DMS 273 (cell line): Measurements from ENCODE around the gene COPS9.

Experiments used
- DNase-seq: peaks from one replicate; lab custom pipeline; 2025; ENCODE audit not compliant: unreplicated experiment; lab: John Stamatoyannopoulos, UW

The COPS9 gene

GRCh38 chr2:240166761-240167587, 30.9 kb upstream of the COPS9 start:
- DNase-seq = no peak

- no peak for DNase-seq
These were observed 30.1 kb upstream of the COPS9 start for GRCh38 chr2:240166191-240166590.

DNA sequence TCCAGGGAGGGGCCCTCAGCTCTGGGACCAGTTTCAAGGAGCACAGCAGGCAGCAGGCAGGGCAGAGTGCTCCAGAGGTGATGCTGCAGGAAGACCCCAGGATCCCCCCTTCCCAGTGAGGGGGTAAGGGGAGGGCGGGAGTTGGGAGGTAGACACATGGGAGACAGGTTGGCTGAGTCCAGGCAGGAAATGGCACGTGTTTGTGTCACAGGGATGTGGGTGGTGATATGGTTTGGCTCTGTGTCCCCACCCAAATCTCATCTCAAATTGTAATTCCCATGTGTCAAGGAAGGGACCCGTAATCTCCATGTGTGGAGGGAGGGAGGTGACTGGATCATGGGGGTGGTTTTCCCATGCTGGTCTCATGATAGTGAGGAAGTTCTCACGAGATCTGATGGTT, 29.6 kb upstream of the COPS9 start:
- DNase-seq = no peak

DNA sequence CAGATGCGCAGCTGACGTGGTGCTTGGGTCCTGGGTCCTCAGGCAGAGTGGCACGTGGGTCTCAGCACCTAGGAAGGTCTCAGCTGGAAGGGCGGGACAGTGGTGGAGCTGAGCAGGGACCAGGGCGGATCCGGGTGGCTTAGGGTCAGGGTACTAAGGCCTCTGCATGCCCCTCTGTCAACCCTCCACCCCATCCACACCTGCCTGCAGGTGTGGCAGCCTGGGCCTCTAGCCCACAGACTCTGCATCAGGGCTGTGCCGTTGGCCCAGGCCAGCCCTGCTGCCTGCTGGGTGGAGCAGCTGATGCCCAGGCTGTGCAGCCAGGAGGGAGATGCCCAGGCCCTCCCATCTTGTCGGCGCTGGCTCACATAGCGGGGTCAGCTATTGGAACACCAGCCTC, 28.9 kb upstream of the COPS9 start:
- DNase-seq = no peak

- DNase-seq = no peak
These were observed 28.5 kb upstream of the COPS9 start for GRCh38 chr2:240164586-240164985.

- no peak for DNase-seq
These were observed 27.9 kb upstream of the COPS9 start for GRCh38 chr2:240163844-240164574.

DNA sequence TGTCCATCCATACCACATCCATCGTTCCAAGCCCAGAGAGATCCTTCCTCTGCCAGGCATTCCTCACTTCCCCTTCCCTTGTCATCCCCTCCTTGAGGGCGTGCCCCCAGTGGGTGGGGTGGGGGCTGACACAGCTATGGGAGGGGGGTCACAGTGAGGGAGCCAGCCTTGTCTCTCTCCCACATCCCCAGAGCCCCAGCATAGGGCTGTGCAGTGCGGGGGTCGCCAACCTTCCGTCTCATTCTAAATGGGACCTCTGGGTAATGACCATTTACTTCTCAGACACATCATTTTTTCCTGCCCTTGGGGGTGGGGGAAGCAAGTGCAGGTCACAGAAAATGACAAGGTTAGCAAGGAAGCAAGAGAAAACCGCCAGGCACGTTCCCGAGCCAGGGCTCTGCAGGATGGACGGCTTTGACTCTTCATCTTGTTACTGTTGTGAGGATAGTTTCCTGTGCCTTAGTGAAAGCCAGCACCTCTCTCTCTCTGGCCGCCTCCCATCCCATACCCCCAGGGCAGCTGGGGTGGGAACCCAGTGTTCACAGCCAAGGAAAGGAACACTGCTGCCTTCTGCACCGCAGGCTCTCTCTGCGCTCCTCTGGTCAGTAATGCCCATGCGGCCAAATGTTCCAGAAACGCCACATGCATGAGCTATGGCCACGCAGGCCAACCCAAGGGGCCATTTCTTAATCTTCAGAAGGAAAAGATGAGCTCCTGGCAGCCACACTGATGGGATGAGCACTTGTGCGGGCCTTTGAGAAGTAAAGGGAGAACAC, 27.0 kb upstream of the COPS9 start:
- no peak for DNase-seq

DNA sequence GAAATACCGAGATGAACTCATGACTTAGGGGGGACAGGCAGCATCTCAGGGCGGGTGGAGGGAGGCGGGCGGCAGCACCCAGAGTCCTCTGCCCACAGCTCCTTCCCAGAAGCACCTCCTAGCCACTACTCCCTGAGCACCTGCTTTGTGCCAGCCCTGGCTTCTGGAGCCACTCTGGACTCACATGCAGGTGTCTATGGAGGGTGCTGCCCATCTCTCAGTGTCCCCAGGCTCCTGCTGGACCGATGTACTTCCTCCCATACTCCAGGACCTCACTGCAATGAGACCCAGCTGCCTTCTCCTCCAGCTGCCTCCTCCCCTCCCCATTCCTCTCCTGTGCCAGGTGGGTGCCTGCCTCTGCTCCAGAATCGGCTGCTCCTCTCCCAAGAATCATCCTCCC, 26.4 kb upstream of the COPS9 start:
- no peak for DNase-seq

DNA sequence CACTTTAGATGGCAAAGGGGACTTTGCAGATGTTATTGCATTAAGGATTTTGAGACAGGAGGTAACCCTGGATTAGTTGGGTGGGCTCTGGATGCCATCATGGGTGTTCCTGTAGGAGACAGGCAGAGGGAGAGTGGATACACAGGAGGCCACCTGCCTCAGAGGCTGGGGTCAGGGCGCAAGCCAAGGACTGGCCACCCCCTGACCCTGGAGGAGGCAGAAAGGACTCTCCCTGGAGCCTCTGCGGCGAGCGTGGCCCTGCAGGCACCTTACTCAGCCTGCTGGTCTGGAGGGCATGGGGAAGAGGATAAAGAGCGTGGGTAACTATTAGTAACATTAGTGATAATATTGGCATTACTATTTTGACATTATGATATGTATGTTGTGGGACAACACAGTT, 25.9 kb upstream of the COPS9 start:
- DNase-seq = no peak

DNA sequence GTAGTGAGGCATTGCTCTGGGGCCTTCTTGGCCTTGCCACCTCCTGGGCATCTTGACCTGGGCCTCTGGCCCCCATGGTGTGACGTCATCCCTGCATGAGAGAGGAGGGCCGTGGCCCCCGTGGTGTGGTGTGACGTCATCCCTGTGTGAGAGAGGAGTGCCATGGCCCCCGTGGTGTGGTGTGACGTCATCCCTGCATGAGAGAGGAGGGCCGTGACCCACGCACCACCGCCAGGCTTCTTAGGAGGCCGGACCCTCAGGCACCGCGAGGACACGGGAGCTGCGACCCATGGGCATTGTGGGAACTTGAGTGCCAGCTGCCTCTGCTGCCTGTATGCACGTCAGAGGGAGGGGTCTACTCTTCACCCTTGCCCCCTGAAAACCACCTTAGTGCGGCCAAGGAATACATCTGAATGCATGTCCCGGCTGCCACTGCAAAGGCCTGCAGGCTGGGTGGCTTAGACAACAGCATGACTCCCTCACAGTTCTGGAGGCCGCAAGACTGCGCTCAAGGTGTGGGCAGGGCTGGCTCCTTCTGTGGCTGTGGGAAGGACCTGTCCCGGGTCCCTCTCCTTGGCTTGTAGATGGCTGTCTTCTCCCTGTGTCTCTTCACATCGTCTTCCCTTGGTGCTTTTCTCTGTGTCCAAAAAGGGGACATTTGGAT, 25.1 kb upstream of the COPS9 start:
- no peak for DNase-seq

DNA sequence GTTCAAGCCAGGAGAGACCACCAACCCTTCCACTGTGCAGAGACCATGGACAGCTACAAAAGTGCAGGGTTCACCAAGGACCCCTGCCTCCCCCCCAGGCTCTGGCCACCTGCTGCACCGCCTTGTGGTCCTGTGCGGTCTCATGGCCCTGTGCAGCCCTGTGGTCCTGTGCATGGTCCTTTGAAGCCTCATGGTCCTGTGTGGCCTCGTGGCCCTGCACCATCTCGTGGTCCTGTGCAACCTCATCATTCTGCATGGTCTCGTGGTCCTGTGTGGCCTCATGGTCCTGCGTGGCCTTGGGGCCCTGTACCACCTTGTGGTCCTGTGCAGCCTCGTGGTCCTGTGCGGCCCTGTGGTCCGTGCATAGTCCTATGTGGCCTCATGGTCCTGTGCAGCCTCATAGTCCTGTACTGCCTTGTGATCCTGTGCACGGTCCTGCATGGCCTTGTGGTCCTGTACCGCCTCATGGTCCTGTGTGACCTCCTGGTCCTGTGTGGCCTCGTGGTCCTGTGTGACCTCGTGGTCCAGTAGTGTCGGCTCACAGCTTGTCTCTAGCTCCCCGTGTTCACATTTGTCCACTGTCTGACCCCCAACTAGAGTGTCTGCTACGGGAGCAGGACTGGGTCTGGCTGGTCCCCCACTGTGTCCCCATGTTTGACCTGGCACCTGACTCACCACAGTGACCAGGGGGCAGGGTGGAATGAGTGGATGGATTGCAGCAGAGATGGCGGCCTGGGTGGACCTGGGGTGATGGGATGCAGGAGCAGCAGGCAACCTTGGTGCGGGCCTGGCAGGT, 24.4 kb upstream of the COPS9 start:
- no peak for DNase-seq

DNA sequence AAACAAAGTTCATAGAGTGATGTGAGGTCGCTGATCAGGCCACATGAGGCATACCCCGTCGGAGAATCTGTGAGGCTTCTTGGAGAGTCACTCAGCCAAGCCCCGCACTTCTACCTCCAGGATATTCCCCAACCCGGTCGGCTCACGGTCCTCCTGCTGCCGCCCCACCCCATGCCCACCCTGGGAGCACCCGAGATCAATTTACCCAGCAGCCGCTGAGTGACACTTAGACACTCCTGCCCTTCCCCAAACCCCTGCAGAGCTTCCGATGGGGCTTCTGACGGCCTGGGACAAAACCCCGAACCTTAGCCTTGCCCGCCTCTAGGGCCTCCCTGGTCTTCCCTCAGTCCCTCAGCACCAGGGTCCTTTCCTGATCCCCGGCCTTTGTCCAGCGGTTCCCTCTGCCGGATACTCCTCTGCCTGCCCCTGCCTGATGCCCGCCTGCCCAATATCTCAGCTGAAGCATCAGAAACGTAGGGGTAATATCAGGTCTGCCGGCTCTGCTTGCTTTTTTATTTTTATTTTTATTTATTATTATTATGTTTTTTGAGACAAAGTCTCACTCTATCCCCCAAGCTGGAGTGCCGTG, 23.2 kb upstream of the COPS9 start:
- no peak for DNase-seq

DNA sequence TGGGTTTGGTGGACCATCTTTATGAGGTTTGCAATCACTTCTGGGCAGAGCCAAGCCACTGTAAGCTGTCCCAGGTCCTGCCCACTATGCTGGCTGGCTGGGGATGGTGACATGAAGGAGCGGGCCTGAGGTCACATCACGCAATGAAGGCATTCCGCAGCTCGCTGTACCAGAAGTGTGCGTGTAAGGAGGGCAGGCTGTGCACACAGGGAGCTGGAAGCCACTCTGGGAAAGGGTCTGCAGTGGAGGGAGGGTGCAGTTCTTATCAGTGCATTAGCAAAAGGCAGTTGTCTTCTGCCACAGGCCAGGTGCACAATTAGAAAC, 21.0 kb upstream of the COPS9 start:
- no peak for DNase-seq

DNA sequence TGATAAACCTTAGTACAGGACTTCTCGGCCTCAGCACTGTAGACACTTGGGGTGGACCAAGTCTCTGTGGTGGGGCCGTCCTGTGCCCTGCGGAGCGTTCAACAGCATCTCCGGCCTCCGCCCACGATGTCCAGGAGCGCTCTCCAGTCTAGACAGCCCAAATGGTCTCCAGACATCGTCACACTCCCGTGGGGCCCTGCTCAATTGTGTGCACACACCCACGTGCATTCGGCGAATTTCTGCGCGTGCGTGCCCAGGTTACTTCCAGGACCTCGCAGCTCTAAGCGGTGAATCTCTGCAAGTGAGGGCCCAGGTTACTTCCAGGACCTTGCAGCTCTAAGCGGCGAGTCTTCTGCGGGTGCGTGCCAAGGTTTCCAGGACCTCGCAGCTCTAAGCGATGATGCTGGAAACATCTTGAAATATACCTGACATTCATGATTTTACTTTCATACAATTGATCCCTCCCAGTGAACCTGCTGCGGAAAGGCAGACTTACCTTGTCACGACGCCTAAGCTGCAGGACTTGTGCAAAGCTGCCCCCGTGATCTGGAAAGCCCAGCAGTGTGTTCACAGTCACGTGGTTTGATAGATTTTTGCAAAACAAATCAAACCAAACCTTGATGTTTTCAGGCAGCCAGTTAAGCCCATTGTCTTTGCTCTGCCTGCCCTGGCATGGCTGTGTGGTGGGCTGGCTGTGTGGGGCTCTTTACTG, 20.5 kb upstream of the COPS9 start:
- DNase-seq = no peak

DNA sequence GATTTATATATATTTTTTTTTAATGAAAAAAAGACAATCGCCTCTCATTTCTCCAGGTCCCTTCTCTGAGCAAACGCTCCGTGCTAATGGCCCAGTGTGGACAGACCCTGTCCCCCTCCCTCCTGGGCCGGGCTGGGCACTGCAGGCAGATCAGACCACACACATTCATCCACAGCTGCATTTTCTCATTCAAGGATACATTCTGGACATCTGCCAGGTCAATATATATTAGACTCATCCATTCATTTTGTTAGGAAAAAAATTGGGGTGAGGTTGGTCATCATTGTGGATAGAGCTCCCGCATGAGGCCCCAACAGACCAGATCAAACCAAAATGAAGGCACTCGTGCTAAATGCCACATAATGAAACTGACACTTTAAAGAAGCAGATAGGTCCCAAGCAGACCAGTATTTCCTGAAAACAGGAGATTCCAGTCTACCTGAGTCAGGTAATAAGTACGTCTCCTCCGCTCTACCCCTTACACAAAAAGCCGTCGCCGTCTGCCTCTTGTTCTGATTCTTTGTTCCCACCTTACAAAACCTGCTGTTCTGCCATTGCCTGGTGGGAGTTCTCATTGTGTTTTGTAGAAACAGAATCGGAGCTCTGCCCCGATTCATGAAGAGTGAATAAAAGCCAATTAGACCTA, 19.8 kb upstream of the COPS9 start:
- no peak for DNase-seq

DNA sequence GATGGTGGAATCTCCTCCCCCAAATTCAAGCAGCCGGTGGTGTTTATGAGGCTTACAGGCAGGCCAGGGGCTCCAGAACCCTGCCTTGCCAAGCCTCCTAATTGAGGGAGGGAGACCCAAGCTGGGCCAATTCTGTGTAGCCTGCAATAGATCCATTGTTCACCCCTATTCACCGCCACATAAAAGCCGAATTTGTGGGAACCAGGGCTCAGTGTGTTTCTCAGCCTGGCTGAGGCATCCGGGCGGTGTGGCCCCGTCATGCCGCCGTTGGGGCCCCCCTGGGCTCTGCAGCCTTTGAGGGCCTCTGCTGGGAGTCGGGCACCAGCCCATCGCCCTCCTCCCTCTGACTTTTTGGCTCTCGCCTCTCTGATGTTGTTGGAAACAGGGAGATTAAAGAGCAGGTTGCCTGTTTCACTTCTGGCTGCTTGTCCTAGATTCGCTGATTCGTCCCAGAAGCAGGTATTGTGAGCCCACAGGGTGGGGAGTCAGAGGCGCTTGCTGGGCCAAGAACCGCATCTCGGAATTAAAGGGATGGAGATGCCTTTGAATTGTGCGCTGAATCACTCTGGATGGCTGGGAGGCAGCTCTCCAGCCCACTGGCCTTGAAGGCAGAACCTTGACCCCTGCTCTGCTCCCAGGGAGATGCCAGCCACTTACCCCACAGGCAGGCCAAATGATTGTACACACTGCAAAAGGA, 19.1 kb upstream of the COPS9 start:
- no peak for DNase-seq

- DNase-seq = no peak
These were observed 18.5 kb upstream of the COPS9 start for GRCh38 chr2:240154606-240155005.

GRCh38 chr2:240153418-240153817, 17.3 kb upstream of the COPS9 start:
- DNase-seq = no peak
